Esophagus muscularis mucosa (tissue), 4 donors: ENCODE results near the gene PSMB7. TPM values are rescaled to one million over a fixed set of nuclear protein-coding genes. Genes with fewer than 3 reads are reported as not detected.

Experiments
- DNase-seq: peaks from one replicate; pipeline ENCODE4 v3.0.0-alpha.2; 2017; ENCODE audit errors: extremely low spot score
- H3K27ac ChIP-seq, 4 donors: fragments of 200-600 bp; sonication (generic); replicated peaks in 1 of 4; 1 replicate in 3 of 4; 2 replicates in 1 of 4; pipeline ENCODE4 v1.5.1; 2016 to 2019; ENCODE audit warnings: mild to moderate bottlenecking in 1 of 4
- H3K27me3 ChIP-seq, 4 donors: fragments of 200-600 bp; sonication (generic); one replicate each; pipeline versions ENCODE4 v1.5.1 to v1.6.0; 2016 to 2019
- H3K36me3 ChIP-seq, 4 donors: fragments of 200-600 bp; sonication (generic); one replicate each; pipeline ENCODE4 v1.5.1; 2016 to 2019
- H3K4me1 ChIP-seq, 4 donors: fragments of 200-600 bp; sonication (generic); one replicate each; pipeline ENCODE4 v1.5.1; 2016 to 2019
- H3K4me3 ChIP-seq, 4 donors: fragments of 200-600 bp; sonication (generic); 1 replicate in 2 of 4; 2 replicates in 2 of 4; pipeline ENCODE4 v1.5.1; 2016 to 2019; ENCODE audit warnings: mild to moderate bottlenecking in 4 of 4, moderate library complexity in 1 of 4
- H3K9me3 ChIP-seq, 4 donors: fragments of 200-600 bp; sonication (generic); 1 replicate in 3 of 4; 2 replicates in 1 of 4; pipeline ENCODE4 v1.5.1; 2016 to 2019
- EP300 ChIP-seq: sonication (generic); formaldehyde crosslinking; IDR thresholded peaks from one replicate; pipeline ENCODE4 v1.6.1; 2017; ENCODE audit warnings: antibody characterized with exemption
- POLR2A ChIP-seq: fragments of 450-650 bp; IDR thresholded peaks from one replicate; pipeline ENCODE4 v1.6.1; 2017; ENCODE audit warnings: antibody characterized with exemption, moderate library complexity, mild to moderate bottlenecking, low read depth
- POLR2AphosphoS5 ChIP-seq, 2 donors: sonication (generic); formaldehyde crosslinking; IDR thresholded peaks; one replicate each; pipeline ENCODE4 v1.6.1; 2017; ENCODE audit warnings: antibody characterized with exemption in 2 of 2
- WGBS: methylation state at CpG from one replicate; pipeline ENCODE4 v1.1.5; 2018; 5-methylcytosine and 5-hydroxymethylcytosine counted together
- intact Hi-C: fragments of 100-400 bp; cut with DNase I; formaldehyde crosslinking; loops from one replicate; pipeline ENCODE4 v1.15.1; 2023
- total RNA-seq, 4 donors: library from RNA; depleted of rRNA; stranded (reverse); fragments of >200 nt; gene quantifications; one replicate each; pipeline versions ENCODE4 v1.1.0 to v1.2.1, GENCODE V29; 2016
- TF ChIP-seq, protein P1 (sequence below), 3 experiments: fragments of 200-600 bp in 2 of 3; fragments of 450-650 bp in 1 of 3; sonication (generic) in 2 of 3; IDR thresholded peaks; one replicate each; pipeline ENCODE4 v1.5.1; 2017 to 2019; ENCODE audit warnings: antibody characterized with exemption in 3 of 3, mild to moderate bottlenecking in 2 of 3, moderate library complexity in 1 of 3

PSMB7 gene
- total RNA-seq, 4 donors from 2014 or later = 105 to 124 (median 113) TPM

GRCh38 chr9:124351672-124352468 lies 63.4 kb downstream of the PSMB7 start:
- 74% methylated on average over 15 of the region's 15 CpGs for WGBS
- Histone ChIP-seq H3K27ac (no peak overlapping the region), H3K36me3 (peaks cover 50 to 99% (median 95%) of the 10 kb centered on the region in 4 donors), H3K4me1 (peaks cover 0 to 19% (median 10%) of the 10 kb centered on the region in 4 donors), H3K27me3 (no peaks in the 10 kb centered on the region), H3K9me3 (no peaks in the 10 kb centered on the region), H3K4me3 (no peak overlapping the region)
- no peak for DNase-seq
- intact Hi-C loops = no loop called here
- TF ChIP-seq POLR2A (no peak), EP300 (no peak), POLR2AphosphoS5 (IDR thresholded peaks at IDR 0.05) (no peak)
- TF ChIP-seq, protein P1, sequence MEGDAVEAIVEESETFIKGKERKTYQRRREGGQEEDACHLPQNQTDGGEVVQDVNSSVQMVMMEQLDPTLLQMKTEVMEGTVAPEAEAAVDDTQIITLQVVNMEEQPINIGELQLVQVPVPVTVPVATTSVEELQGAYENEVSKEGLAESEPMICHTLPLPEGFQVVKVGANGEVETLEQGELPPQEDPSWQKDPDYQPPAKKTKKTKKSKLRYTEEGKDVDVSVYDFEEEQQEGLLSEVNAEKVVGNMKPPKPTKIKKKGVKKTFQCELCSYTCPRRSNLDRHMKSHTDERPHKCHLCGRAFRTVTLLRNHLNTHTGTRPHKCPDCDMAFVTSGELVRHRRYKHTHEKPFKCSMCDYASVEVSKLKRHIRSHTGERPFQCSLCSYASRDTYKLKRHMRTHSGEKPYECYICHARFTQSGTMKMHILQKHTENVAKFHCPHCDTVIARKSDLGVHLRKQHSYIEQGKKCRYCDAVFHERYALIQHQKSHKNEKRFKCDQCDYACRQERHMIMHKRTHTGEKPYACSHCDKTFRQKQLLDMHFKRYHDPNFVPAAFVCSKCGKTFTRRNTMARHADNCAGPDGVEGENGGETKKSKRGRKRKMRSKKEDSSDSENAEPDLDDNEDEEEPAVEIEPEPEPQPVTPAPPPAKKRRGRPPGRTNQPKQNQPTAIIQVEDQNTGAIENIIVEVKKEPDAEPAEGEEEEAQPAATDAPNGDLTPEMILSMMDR (IDR thresholded peaks at IDR 0.05) = no peak

DNA sequence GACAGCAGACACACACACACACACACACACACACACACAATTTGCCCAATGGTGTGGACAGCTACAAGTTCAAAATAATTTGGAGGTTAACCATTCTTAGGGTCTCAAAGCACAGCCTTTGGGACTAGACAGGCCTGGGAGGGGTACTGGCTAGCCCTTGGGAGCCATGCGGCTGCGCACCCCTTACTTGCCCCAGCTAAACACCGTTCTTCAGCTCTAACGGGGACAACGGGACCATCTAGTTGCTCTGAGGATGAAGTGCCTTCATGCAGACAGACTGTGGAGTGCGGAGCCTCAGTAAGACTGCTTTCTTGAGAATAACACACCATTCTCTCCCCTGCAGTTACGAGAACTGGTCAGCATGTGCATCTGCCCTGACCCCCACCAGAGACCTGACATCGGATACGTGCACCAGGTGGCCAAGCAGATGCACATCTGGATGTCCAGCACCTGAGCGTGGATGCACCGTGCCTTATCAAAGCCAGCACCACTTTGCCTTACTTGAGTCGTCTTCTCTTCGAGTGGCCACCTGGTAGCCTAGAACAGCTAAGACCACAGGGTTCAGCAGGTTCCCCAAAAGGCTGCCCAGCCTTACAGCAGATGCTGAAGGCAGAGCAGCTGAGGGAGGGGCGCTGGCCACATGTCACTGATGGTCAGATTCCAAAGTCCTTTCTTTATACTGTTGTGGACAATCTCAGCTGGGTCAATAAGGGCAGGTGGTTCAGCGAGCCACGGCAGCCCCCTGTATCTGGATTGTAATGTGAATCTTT lies 64.6 kb downstream of the PSMB7 start:
- DNase-seq = no peak

DNA sequence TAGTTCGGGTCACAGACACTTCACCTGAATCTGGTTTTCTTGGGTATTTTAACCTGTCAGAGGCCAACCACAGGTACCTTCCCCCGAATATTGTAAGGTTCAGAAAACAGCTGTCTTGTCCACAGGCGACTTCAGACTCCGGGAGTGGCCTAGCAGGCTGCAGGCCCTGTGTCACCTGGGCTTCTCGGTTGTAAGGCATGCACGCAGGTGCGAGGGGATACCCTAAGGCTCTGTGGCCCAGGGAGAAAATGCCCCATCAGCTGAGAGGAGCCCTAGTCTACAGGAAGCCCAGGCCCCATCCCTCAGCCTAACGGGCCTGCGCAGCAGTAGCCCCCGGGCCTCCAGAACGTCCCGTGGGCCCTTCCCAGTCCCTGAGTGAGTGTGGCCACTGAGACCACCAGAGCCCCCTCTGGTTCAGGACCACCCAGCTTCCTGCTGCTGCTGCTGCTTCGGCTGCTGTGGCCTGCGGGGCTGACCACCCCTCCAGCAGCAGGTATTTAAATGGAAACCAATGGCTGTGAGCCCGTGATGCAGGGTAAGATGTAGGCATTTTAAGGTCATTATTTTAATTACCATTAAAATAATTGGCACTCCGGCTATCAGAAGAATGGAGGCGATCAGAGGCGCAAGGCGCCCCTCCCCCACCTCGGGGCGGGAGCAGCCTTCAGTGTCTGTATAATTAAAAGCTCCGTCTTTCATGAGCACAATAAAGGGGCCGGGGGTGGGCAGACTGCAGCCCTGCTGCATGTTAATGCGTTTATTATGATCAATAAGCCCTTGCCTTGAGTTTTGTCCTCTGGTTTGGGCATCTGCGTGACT lies 65.4 kb downstream of the PSMB7 start:
- Histone ChIP-seq H3K27me3 (no peaks in the 10 kb centered on the region), H3K4me1 (peaks cover 0 to 11% (median 10%) of the 10 kb centered on the region in 4 donors), H3K36me3 (peaks cover 50 to 99% (median 92%) of the 10 kb centered on the region in 4 donors), H3K9me3 (no peaks in the 10 kb centered on the region), H3K4me3 (no peak overlapping the region), H3K27ac (no peak overlapping the region)
- intact Hi-C loops = no loop called here
- no peak for DNase-seq
- 89% methylated on average over 18 of the region's 25 CpGs for WGBS
- TF ChIP-seq POLR2AphosphoS5 (IDR thresholded peaks at IDR 0.05) (no peak), POLR2A (no peak), EP300 (no peak)
- TF ChIP-seq, protein P1 (IDR thresholded peaks at IDR 0.05) = no peak

More for the DNA sequence above, 64.6 kb downstream of the PSMB7 start:
- Histone ChIP-seq H3K4me3 (no peak overlapping the region), H3K36me3 (peaks cover 50 to 99% (median 91%) of the 10 kb centered on the region in 4 donors), H3K4me1 (peaks cover 0 to 18% (median 10%) of the 10 kb centered on the region in 4 donors), H3K9me3 (no peaks in the 10 kb centered on the region), H3K27ac (no peak overlapping the region), H3K27me3 (no peaks in the 10 kb centered on the region)
- TF ChIP-seq EP300 = no peak
- no peak for TF ChIP-seq POLR2AphosphoS5 (IDR thresholded peaks at IDR 0.05)
- no peak for TF ChIP-seq POLR2A
- TF ChIP-seq, protein P1 (IDR thresholded peaks at IDR 0.05) = no peak
- WGBS = 90% methylated on average over 8 of the region's 16 CpGs
- intact Hi-C loops = no loop called here

DNA sequence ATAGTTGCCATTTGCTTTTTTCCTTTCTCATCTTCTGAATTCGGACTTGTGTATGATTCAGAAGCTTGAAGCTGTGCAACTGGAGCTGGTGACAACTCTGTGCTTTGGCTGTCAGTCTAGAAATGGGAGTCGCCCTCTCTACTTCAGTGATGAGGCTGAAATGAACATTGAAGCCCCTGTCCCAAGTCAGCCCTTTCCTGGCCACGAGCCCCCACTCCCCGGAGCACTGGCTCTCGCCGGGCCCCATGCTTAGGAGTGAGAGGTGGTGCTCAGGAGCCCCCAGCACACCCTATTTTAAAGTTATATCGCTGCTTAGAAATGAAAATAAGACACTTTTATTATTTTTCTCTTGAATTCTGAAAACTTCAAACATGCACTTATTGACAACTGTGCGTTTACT lies 66.0 kb downstream of the PSMB7 start:
- Histone ChIP-seq H3K36me3 (peaks cover 50 to 100% (median 95%) of the 10 kb centered on the region in 4 donors), H3K4me3 (no peak overlapping the region), H3K9me3 (no peaks in the 10 kb centered on the region), H3K27ac (no peak overlapping the region), H3K27me3 (no peaks in the 10 kb centered on the region), H3K4me1 (peaks cover 0 to 9% (median 4%) of the 10 kb centered on the region in 4 donors)
- intact Hi-C loops = no loop called here
- TF ChIP-seq, protein P1 (IDR thresholded peaks at IDR 0.05) = no peak
- TF ChIP-seq POLR2AphosphoS5 (IDR thresholded peaks at IDR 0.05) (no peak), EP300 (no peak), POLR2A (no peak)
- DNase-seq = no peak
- 93% methylated on average over 8 of the region's 8 CpGs for WGBS
